RWPE2 (cell line): ENCODE data around the gene ROBO4.

Experiments
- ATAC-seq: fragments of 200-7000 bp; cut with Tn5 transposase; 3 replicates; pipeline ENCODE4 v1.9.1; 2021; ENCODE audit warnings: low read depth
- DNase-seq: peaks from one replicate; pipeline ENCODE4 v3.0.0-alpha.2; 2020; ENCODE audit warnings: low spot score
- H3K27ac ChIP-seq: fragments of 450-650 bp; 2 replicates; pipeline ENCODE4 v1.5.1; 2017; ENCODE audit warnings: mild to moderate bottlenecking; ENCODE audit not compliant: poor library complexity, severe bottlenecking
- H3K27me3 ChIP-seq: fragments of 250-450 bp; sonication (Bioruptor Pico); 2 replicates; pipeline ENCODE4 v1.5.1; 2021; ENCODE audit warnings: mild to moderate bottlenecking, moderate library complexity; ENCODE audit not compliant: insufficient read depth, poor library complexity, severe bottlenecking
- H3K36me3 ChIP-seq: fragments of 250-450 bp; sonication (Bioruptor Pico); 2 replicates; pipeline ENCODE4 v1.5.1; 2020; ENCODE audit warnings: low read depth, mild to moderate bottlenecking, moderate library complexity
- H3K4me1 ChIP-seq: fragments of 250-450 bp; sonication (Bioruptor Pico); 2 replicates; pipeline ENCODE4 v1.5.1; 2021; ENCODE audit warnings: mild to moderate bottlenecking, moderate library complexity; ENCODE audit not compliant: insufficient read depth, poor library complexity, severe bottlenecking
- H3K4me3 ChIP-seq: fragments of 250-450 bp; sonication (Bioruptor Pico); 2 replicates; pipeline ENCODE4 v1.5.1; 2021; ENCODE audit warnings: mild to moderate bottlenecking, moderate library complexity; ENCODE audit not compliant: severe bottlenecking
- H3K9me3 ChIP-seq: fragments of 250-450 bp; sonication (Bioruptor Pico); 2 replicates; pipeline ENCODE4 v1.5.1; 2021; ENCODE audit warnings: mild to moderate bottlenecking, moderate library complexity; ENCODE audit not compliant: severe bottlenecking
- CTCF ChIP-seq: fragments of 450-650 bp; IDR thresholded peaks from one replicate; pipeline ENCODE4 v1.5.1; 2017; ENCODE audit warnings: mild to moderate bottlenecking, moderate library complexity; ENCODE audit not compliant: poor library complexity, severe bottlenecking

The ROBO4 gene

GRCh38 chr11:124898711-124899110 is 1.0 kb upstream of the ROBO4 start:
- Histone ChIP-seq H3K4me1 (peaks cover 58% of the 10 kb centered on the region), H3K27me3 (no peaks in the 10 kb centered on the region), H3K4me3 (no peak overlapping the region), H3K9me3 (no peaks in the 10 kb centered on the region), H3K36me3 (no peaks in the 10 kb centered on the region), H3K27ac (peak overlapping the region; percentile 99)
- no peak for DNase-seq
- ATAC-seq = peak; percentile 62
- no peak for TF ChIP-seq CTCF

GRCh38 chr11:124898263-124898680 is 607 bp upstream of the ROBO4 start:
- Histone ChIP-seq H3K4me3 (no peak overlapping the region), H3K27me3 (no peaks in the 10 kb centered on the region), H3K36me3 (no peaks in the 10 kb centered on the region), H3K9me3 (no peaks in the 10 kb centered on the region), H3K4me1 (peaks cover 58% of the 10 kb centered on the region), H3K27ac (peak overlapping the region; percentile 99)
- ATAC-seq = peak; percentile 77
- DNase-seq = no peak
- TF ChIP-seq CTCF = peak; percentile 38

- ATAC-seq = no peak
- Histone ChIP-seq H3K27ac (peak overlapping the region; percentile 99), H3K4me1 (peaks cover 48% of the 10 kb centered on the region), H3K36me3 (no peaks in the 10 kb centered on the region), H3K4me3 (no peak overlapping the region), H3K9me3 (no peaks in the 10 kb centered on the region), H3K27me3 (no peaks in the 10 kb centered on the region)
- DNase-seq = no peak
- no peak for TF ChIP-seq CTCF
Observed at GRCh38 chr11:124896821-124897391, 759 bp downstream of the ROBO4 start.

GRCh38 chr11:124896071-124896750 is 1.5 kb downstream of the ROBO4 start:
- H3K9me3 ChIP-seq = no peaks in the 10 kb centered on the region
- H3K4me1 ChIP-seq = peaks cover 44% of the 10 kb centered on the region
- H3K27me3 ChIP-seq = no peaks in the 10 kb centered on the region
- H3K4me3 ChIP-seq = no peak overlapping the region
- ATAC-seq (no peak), DNase-seq (no peak)
- peak overlapping the region; percentile 99 for H3K27ac ChIP-seq
- H3K36me3 ChIP-seq = no peaks in the 10 kb centered on the region
- TF ChIP-seq CTCF = no peak

- ATAC-seq (no peak), DNase-seq (no peak)
- Histone ChIP-seq H3K27me3 (no peaks in the 10 kb centered on the region), H3K27ac (no peak overlapping the region), H3K9me3 (no peaks in the 10 kb centered on the region), H3K4me3 (no peak overlapping the region), H3K4me1 (peaks cover 37% of the 10 kb centered on the region), H3K36me3 (no peaks in the 10 kb centered on the region)
- TF ChIP-seq CTCF = no peak
Observed at GRCh38 chr11:124895471-124895971, 2.1 kb downstream of the ROBO4 start.
